Middle frontal gyrus (tissue), 1 donor: ENCODE results near the gene CORIN.
"Not testable (repeated sequence)": the region's sequence is repeated elsewhere in the genome, so short reads cannot be mapped to it uniquely, and the experiment has no call there.

ENCODE experiments used
- DNase-seq: peaks from one replicate; pipeline ENCODE4 v3.0.0-alpha.2; 2015; ENCODE audit warnings: low spot score; ENCODE audit errors: extremely low spot score

The CORIN gene

DNA sequence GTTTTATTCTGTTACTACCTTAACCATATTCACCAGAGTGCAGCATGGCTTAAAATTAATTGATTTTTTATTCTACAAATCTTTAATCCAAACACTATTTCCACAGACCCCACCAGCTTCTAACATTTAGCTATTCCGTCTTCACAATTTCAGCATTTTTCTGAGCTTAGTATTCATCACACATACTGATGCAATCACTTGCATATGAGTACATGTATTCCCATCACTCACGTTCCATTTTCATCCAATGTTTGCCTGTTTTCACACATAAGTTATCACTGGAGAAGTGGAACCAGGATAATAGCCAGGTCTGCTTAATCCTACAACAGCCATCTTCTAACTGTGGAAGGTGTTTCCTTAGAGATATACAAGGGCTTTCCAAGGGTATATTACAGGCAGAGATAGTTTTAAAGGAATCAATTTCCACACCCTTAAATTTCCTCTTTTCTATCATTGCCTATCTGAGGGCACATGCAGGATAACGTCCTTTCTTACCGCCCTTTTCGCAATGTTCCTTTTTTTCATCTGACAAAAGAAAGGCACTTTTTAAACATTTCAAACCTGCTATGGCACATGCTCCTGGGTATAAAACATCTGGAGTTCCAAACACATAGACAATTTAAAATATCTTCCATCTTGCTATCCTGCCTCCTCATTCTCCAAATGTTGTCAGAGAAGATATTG lies 115.8 kb downstream of the CORIN start:
- DNase-seq = no peak

- DNase-seq = no peak
Observed at GRCh38 chr4:47721485-47721884, 116.4 kb downstream of the CORIN start.

DNA sequence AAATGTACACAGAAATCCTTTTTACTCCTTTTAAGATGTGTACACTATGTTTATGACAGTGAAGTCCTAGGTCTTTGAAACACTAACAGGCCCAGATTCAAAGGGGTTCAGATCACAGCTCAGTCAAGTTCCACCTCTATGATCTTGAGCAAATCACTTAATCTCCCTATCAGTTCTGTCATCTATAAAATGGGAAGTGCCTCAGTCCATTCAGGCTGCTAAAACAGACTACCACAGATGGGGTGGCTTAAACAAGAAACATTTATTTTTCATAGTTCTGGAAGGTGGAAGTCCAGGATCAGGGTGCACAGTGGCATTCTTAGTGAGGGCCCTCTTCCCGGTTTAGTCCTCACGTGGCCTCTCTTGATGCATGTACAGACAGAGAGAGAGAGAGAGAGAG lies 117.1 kb downstream of the CORIN start:
- DNase-seq = no peak

GRCh38 chr4:47719576-47719975 lies 118.3 kb downstream of the CORIN start:
- no peak for DNase-seq

DNA sequence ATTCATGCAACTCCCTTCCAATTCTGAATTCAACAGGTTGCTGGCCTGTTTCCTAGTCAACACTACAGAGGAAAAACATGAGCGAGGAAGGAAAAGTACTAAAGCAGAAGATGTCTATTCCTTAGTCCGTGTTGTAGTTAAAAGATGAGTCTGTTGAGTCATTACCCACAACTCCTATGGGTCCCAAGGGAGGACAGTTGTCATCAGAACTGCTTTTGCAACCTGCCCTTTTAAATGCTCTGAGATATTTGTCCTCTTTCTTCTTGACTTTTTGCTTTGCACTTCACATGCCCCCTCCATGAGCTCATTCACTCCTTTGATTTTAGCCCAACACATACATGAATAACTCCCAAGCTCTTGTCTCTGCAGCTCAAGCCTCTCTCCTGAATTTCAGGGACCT lies 119.2 kb downstream of the CORIN start:
- DNase-seq = no peak

GRCh38 chr4:47717188-47717587 lies 120.7 kb downstream of the CORIN start:
- DNase-seq = no peak

DNA sequence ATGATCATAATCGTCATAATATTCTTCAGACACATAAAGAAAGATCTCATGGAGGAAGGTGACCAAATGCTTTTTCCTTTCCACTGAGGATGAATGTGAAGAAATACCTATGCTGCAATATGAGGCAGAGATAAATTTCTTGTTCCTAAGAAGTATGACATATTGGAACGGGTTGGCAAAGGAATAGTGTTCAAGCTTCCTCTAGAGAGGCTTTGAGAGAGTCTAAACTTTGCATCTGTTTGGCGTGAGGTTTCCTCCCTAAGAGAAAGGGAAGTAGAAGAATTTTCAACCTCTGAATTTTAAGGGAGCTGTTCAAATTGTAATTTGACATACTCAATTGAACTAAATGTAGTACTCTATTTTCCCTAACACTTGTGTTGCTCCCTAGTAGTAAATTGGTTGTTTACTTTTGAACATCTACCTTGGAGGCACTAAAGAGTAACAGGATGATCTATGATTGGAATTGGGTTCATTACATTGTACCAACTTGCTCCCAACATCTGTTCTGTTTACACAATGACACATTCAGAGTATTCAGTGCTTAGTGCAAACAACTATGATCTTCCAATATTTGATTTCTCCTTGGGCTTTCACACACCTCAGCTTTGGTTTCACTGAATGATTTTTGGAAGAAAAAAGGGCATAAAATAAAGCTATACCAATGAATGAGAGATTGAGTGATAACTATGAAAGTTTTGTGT lies 122.0 kb downstream of the CORIN start:
- DNase-seq = no peak

DNA sequence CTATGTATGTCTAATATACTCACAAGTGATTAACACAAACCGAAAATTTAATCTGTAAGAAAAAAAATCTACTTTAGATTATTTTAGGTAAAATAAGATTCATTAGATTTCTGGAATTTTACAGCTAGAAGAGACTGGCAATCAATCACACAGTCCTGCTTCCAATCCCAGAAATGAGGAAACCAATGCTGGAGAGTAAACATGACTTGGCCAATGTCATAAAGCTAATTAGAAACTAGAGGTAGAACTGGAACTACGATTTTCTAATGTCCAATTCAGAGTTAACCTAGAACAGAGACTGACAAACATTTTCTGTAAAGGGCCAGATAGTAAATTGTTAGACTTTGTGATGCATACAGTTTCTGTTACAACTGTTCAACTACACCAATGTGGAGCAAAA lies 123.6 kb downstream of the CORIN start:
- no peak for DNase-seq

DNA sequence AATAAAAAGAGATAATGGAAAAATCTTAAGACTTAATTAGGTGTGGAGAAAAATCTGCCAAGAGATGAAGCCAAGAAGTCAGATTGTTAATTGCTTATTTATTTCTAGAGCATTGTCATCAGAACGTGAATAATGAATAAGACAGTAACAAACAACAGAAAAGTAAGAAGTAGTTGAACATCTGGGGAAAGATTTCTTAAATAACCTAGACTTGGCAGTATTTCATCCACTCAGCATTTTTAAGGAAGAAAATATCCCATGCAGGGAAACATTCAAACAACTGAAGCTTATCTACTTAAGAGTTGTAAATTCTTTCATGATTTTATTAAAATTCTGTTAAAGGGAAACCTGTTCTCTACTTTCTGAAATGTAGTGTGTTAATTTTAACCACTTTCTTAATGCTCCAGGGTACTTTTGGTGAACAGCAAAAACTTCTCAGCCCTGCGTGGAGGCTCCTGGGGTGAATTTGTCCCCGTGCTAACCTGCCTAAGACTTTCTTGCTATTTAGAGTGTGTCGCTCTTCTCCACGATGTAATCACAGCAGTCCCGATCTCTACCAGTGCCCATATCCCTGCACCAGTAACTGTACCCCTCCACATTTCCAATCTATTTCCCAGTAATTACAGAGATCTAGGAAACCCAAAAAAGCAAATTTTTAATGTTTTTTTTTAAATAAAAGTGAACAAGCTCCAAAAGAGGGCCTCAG lies 124.6 kb downstream of the CORIN start:
- no peak for DNase-seq

DNA sequence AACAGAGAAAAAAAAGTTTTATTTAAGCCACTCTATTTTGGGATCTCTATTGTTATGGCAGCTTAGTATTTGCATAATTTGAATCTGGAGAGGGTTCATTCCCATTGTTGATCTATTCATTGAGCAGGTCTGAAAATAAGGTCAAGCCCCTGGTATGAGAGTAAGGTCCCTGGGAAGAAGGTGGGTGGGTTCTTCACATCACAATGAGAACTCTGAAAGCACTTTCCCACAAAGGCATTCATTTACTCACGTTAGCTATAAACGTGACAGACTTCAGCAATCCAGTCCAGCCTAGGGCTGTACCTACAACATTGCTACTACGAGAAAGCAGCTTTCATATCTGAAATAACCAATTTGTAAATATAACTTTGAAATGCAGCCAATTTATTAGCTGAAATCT lies 126.2 kb downstream of the CORIN start:
- no peak for DNase-seq

GRCh38 chr4:47711183-47711582 lies 126.7 kb downstream of the CORIN start:
- no peak for DNase-seq

DNA sequence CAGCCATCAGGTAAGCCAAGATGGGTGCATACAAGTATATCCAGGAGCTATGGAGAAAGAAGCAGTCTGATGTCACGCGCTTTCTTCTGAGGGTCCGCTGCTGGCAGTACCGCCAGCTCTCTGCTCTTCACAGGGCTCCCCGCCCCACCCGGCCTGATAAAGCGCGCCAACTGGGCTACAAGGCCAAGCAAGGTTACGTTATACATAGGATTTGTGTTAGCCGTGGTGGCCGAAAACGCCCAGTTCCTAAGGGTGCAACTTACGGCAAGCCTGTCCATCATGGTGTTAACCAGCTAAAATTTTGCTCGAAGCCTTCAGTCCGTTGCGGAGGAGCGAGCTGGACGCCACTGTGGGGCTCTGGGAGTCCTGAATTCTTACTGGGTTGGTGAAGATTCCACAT lies 131.5 kb downstream of the CORIN start:
- DNase-seq = not testable (repeated sequence)

DNA sequence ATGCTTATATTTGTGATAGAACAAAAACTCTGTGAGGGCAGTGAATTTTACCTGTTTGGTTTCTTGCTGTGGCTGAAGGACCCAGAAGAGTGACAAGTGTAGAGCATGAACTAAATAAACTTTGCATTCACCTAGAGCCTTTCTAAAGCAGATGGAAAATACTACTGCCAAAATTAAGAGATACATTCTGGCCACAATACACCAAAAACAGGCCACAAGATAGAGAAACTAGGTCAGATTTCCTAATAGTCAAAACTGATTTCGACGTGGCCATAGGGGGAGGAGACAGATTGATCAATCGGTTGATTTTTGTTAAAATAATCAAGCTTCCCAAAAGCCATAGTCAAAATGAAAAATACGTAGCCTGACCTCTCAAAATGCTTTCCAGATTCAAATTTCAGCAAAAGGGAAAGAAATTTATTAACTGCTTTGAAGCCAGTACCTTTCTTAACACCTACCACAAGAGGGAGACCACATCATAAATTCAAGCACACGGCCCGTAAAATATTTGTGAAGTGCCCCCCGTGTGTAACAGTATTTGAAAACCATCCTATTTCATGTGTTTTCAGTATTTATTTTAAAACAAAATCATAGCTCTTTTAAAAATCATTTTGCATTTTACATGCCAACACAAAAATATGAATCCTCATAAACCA lies 132.4 kb downstream of the CORIN start:
- DNase-seq = no peak

DNA sequence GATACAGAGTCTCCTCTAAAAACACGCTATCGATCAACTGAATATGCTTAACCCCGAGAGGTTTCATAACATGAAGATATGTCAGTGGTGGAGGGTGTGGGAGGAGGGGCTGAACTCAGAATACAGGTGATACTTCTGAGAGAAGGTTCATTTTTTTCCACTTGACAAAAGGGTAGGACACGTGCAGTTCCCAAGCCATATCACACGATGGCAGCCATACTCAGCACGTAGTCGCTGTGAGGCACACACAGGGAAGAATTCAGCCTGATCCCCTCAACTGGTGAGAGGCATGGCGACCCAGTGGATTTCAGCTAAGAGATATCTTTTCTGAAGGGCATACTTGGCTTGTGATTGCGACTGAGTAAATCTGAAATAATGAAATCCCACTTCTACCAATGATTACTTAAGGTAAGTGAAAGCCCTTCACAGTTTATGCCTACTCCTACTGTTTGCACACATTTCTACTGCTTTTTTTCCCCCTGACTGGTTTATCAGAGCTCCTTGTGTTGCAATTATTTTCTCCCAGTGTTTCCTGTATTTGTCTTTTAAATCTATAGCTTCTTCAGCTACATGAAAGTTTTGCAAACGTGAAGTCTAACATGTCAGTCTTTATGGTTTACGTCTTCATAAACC lies 133.1 kb downstream of the CORIN start:
- DNase-seq = no peak

DNA sequence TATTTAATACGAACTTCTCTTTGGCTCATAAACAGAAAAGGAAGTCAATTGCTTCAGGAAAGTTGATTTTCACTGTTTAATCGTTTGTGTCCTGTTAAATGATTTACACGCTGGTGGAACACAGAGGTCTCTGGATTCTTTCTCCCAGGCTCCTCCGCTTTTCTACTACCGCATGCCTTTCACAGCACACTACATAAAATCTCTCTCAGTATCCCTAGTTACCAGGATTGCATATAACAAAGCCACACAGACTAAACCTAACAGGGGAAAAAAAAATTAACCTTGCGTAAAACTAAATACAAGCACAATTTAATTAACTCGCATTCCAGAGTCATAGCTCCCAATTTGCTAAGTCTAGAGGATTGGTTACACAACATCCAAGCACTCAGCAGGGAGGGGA lies 133.9 kb downstream of the CORIN start:
- no peak for DNase-seq

- DNase-seq = no peak
Observed at GRCh38 chr4:47703008-47703407, 134.9 kb downstream of the CORIN start.

- no peak for DNase-seq
Observed at GRCh38 chr4:47701286-47701685, 136.6 kb downstream of the CORIN start.

DNA sequence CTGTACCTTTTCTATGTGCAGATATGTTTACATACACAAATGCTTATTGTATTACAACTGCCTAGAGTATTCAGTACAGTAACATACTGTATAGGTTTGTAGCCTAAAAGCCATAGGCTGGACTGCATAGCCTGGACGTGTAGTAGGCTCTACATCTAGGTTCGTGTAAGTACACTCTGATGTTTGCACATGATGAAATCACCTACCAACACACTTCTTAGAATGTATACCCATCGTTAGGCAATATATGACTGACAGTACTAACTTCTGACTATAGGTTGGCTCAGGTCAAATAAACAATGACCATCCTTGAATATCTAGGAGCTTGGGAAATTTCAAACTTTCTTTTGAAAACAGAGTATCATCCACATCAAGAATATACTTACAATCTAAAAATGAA lies 139.0 kb downstream of the CORIN start:
- no peak for DNase-seq

DNA sequence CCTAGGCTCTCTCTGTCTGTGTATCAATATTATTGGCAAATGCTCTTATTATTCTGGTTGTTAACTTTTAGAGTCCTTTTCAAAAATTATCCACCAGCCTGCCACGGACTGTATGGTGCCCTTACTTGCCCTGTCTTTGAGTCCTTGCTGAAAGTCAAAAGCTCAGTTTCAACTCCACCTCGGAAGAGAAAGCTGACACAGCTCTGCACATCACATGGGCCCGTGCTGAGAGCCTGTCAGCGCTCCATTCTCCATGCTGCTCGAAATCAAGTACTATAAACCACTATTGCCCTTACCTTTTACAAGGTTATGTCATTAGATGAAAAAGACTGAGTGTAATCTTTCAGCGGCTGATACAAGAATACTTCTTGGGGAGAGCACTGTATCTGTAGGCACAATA lies 141.0 kb downstream of the CORIN start:
- no peak for DNase-seq

DNA sequence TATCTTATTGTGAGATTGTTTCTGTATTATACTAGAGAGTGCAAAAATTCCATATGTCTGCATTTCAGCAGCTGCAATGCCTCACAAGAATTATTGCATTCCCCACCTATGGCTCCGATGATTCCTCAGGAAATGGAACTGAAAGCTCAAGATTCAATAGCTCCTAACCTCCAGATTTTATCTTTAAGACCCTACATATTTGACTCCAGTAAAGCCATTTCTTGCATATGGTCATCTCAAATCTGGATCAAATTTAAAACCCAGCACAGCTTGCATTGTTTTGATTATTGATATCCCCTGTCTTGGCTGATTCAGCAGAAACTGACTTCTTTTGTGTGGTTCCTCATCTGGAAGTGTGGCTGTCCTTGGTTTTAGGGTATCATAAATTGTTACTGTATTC lies 142.6 kb downstream of the CORIN start:
- no peak for DNase-seq

DNA sequence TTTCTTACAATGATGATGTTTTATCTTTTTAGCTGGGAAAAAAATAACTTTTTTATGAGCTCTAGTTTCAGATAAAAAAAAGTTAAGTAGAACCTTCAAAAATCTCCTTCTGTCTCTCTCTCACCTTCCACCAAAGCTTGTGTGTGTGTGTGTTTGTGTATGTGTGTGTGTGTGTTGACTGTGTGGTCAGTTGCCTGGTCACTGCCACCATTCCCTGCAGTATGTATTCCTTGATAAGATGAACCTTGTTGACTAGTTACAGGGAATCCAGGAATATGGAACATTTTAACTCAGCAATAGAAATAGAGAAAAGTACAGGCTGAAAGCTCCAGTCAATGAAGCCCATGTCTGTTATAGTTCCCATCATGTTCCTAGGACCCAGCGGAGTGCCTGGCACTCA lies 143.5 kb downstream of the CORIN start:
- DNase-seq = no peak

- DNase-seq = no peak
Observed at GRCh38 chr4:47692691-47693090, 145.2 kb downstream of the CORIN start.
